BLaER1 treated with 17β-estradiol and CSF1 and Interleukin-3, amounts not matched to agents 10 nM and 100 nM (cell line): ENCODE results near the gene GPR155.
A peak's percentile ranks its signal among the peaks of the same experiment; 100 is the strongest.

Experiments used
- H3K27ac ChIP-seq, 11 experiments: shearing (Covaris generic); formaldehyde crosslinking; 2 replicates each; pipeline ENCODE4 v1.8.1; 2022
- H3K27me3 ChIP-seq, 11 experiments: shearing (Covaris generic); formaldehyde crosslinking; 2 replicates each; pipeline ENCODE4 v1.8.1; 2022
- H3K36me3 ChIP-seq, 11 experiments: shearing (Covaris generic); formaldehyde crosslinking; 2 replicates each; pipeline ENCODE4 v1.8.1; 2022
- H3K4me1 ChIP-seq, 10 experiments: shearing (Covaris generic); formaldehyde crosslinking; 2 replicates each; pipeline ENCODE4 v1.8.1; 2022
- H3K4me2 ChIP-seq, 11 experiments: shearing (Covaris generic); formaldehyde crosslinking; 2 replicates each; pipeline ENCODE4 v1.8.1; 2022
- H3K4me3 ChIP-seq, 10 experiments: shearing (Covaris generic); formaldehyde crosslinking; 2 replicates each; pipeline ENCODE4 v1.8.1; 2022
- H3K9ac ChIP-seq, 11 experiments: shearing (Covaris generic); formaldehyde crosslinking; 2 replicates each; pipeline ENCODE4 v1.8.1; 2022
- H3K9me3 ChIP-seq, 11 experiments: shearing (Covaris generic); formaldehyde crosslinking; replicated peaks in 1 of 11; 2 replicates each; pipeline ENCODE4 v1.8.1; 2022
- H4K20me1 ChIP-seq, 11 experiments: shearing (Covaris generic); formaldehyde crosslinking; 2 replicates each; pipeline ENCODE4 v1.8.1; 2022
- Cebpa-rat ChIP-seq, 11 experiments: shearing (Covaris generic); IDR thresholded peaks; 2 replicates each; pipeline ENCODE4 v1.8.1; 2022

GPR155 gene

DNA sequence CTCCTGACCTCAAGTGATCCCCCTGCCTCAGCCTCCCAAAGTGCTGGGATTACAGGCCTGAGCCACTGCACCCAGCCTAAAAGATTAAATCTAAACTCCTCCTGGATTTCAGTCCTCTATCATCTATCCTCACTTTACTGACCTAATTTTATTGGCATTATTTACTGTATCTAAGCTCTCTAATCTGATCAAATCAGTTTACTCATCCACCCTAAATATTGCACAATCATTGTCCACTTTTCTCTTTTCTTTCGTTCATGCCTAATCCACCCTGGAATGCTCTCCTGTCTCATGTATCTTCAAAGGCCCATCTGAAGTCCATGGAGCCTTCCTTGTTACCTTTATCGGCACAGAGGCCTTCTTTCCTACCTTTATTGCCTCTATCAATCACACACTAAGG, 31.6 kb upstream of the GPR155 start:
- Histone ChIP-seq H3K27ac (no peak overlapping the region), H3K4me2 (no peak overlapping the region), H3K36me3 (no peaks in the 10 kb centered on the region), H4K20me1 (no peaks in the 10 kb centered on the region), H3K4me3 (no peak overlapping the region), H3K4me1 (peaks cover 0 to 21% (median 6%) of the 10 kb centered on the region in 10 experiments; a peak in 11 of 20 replicates), H3K9ac (no peak overlapping the region), H3K9me3 (peaks cover 0 to 27% (median 11%) of the 10 kb centered on the region in 11 experiments; a peak in 18 of 22 replicates), H3K27me3 (no peaks in the 10 kb centered on the region)
- peak in 5 of 11 experiments; percentile 21 to 71 (median 26); a peak in 2 of 22 replicates for TF ChIP-seq Cebpa-rat (IDR thresholded peaks at IDR 0.05)

DNA sequence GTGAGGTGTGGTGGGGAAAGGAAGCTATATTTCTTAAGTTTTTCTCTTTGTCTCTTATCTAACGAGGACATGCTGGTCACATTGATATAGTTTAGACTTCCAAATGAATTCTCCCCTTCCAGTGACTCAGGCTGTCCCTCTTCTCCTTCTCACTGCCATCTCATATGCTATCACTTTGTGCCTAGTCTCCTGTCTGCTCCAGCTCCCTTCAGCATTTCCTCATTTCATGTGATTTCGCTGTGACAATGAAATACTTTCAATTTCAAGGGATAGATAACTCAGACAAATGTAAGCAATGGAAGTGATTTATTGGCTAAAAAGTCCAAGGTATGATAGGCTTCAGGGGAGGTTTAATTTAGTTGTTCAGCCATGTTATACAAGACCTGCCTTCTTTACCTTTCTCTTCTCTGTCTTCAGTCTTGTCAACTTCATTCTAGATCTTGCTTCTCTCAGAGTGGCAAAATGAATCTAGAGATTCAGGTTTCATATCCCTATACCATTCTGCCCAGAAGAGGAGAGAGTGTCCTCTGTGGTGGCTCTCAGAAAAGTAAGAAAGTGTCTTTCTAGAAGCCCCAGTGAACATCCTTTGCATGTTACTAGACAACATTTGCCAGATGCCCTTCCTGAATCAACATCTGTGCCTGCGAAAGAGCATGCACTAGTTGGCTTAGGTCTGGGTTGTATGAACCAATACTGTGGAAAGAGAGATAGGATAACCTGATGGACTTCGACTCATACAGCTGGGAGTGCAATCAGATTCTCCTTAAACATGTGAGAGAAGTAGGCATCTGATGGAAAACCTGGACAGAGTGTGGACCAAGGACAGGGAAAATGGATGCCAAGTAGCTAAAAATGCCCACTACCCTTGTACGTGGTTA, 29.9 kb upstream of the GPR155 start:
- Histone ChIP-seq H3K27me3 (no peaks in the 10 kb centered on the region), H3K4me2 (peak overlapping the region in 2 of 11 experiments; percentile 5 to 53; a peak in 3 of 22 replicates), H3K4me3 (no peak overlapping the region), H3K36me3 (peaks cover 0 to 1% (median 0%) of the 10 kb centered on the region in 11 experiments; a peak in 1 of 22 replicates), H3K4me1 (peaks cover 0 to 9% (median 0%) of the 10 kb centered on the region in 10 experiments; a peak in 3 of 20 replicates), H3K9me3 (peaks cover 15 to 41% (median 28%) of the 10 kb centered on the region in 11 experiments), H3K27ac (no peak overlapping the region; a peak in 1 of 22 replicates), H4K20me1 (no peaks in the 10 kb centered on the region), H3K9ac (no peak overlapping the region)
- TF ChIP-seq Cebpa-rat (IDR thresholded peaks at IDR 0.05), result no peak

DNA sequence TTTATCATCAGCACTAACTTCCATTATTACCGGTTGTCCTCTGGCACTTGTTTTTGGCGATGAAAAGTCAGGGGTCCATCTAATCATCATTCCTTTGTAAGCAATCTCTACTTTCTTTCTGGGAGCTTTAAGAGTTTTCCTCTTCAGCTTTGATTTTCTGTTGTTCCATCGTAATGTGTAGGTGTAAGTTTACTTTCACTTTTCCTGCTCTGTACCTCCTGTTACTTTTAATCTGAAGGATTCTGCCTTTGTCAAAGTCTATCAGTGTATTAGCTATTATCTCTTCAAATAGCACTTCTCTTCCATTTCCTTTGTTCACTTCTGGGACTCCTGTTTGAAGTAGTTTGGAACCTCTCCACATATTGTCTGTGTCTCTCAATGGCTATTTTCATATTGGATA, 25.5 kb upstream of the GPR155 start:
- Histone ChIP-seq H3K4me1 (peaks cover 0 to 9% (median 0%) of the 10 kb centered on the region in 10 experiments; a peak in 3 of 20 replicates), H3K36me3 (peaks cover 0 to 4% (median 0%) of the 10 kb centered on the region in 11 experiments; a peak in 1 of 22 replicates), H4K20me1 (no peaks in the 10 kb centered on the region), H3K4me2 (no peak overlapping the region), H3K9me3 (peaks cover 59 to 85% (median 72%) of the 10 kb centered on the region in 11 experiments), H3K27ac (no peak overlapping the region), H3K4me3 (no peak overlapping the region), H3K9ac (no peak overlapping the region), H3K27me3 (no peaks in the 10 kb centered on the region)
- TF ChIP-seq Cebpa-rat (IDR thresholded peaks at IDR 0.05), result no peak

DNA sequence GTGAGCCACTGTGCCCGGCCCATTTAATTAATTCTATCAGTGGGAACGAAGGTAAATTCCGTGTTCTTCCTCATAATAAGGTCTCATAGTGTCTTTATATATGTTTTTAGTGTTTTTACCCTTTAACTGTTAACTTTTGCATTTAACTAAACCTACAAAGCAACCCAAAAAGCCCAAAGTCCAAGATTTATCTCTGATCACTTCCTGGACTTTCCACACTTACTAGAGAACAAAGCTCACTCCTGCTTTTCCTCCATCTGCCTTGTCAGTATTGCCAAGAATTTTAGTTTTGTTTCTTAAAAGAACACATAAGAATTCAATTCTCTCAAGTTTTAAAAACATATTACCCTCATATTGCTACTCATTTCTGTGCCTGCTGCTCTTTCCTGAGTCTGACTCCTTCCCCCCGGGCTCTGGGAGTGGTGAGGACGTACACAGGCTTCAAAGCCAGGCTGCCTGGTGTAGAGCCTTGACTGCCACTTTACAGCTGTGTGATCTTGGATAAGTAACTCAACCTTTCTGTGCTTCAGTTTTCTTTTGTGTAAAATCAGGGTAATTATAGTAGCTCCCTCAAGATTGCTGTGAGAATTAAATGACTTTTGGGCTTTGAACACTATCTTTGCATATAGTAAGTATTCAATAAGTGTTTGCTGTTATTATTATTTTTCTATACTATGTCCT, 24.9 kb upstream of the GPR155 start:
- H3K36me3 ChIP-seq, result peaks cover 0 to 4% (median 0%) of the 10 kb centered on the region in 11 experiments; a peak in 1 of 22 replicates
- H3K9ac ChIP-seq, result no peak overlapping the region
- no peak for TF ChIP-seq Cebpa-rat (IDR thresholded peaks at IDR 0.05)
- H3K4me1 ChIP-seq, result peaks cover 0 to 7% (median 0%) of the 10 kb centered on the region in 10 experiments; a peak in 3 of 20 replicates
- H4K20me1 ChIP-seq, result no peaks in the 10 kb centered on the region
- no peaks in the 10 kb centered on the region for H3K27me3 ChIP-seq
- H3K4me3 ChIP-seq, result no peak overlapping the region
- H3K9me3 ChIP-seq, result peaks cover 65 to 91% (median 78%) of the 10 kb centered on the region in 11 experiments
- no peak overlapping the region for H3K27ac ChIP-seq
- no peak overlapping the region for H3K4me2 ChIP-seq

DNA sequence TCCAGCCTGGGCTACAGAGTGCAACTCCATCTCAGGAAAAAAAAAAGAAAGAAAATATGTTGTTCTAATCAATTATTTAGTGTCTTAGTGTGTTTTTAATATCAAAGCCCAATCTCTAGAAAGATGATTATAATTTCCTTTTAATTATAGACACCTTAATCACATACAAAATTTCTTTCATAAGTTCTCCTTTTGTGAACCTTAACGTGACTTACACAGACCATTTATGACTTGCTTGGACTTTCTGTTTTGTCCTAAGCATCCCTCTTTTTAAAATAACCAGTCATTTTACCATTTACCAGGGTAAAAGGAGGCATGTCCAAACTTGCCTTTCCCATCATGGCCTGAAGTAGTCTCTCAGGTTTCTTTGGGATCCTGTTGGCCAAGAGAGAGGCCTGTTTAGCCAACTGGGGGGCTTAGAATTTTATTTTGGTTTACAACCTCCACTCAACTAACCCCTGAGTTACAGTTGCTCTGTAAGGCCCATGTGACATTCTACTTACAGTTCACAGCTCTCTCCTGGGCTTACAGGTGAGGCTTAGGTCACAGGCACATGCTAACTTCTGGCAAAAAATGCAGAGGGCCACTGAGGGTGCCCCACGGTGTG, 23.9 kb upstream of the GPR155 start:
- no peak for TF ChIP-seq Cebpa-rat (IDR thresholded peaks at IDR 0.05)
- Histone ChIP-seq H3K27ac (no peak overlapping the region), H3K9ac (no peak overlapping the region), H3K4me3 (peak overlapping the region in 1 of 10 experiments; percentile 18; a peak in 2 of 20 replicates), H3K27me3 (no peaks in the 10 kb centered on the region), H3K4me1 (no peaks in the 10 kb centered on the region), H3K4me2 (no peak overlapping the region), H3K9me3 (peaks cover 67 to 92% (median 78%) of the 10 kb centered on the region in 11 experiments), H4K20me1 (no peaks in the 10 kb centered on the region), H3K36me3 (peaks cover 0 to 4% (median 0%) of the 10 kb centered on the region in 11 experiments; a peak in 1 of 22 replicates)

DNA sequence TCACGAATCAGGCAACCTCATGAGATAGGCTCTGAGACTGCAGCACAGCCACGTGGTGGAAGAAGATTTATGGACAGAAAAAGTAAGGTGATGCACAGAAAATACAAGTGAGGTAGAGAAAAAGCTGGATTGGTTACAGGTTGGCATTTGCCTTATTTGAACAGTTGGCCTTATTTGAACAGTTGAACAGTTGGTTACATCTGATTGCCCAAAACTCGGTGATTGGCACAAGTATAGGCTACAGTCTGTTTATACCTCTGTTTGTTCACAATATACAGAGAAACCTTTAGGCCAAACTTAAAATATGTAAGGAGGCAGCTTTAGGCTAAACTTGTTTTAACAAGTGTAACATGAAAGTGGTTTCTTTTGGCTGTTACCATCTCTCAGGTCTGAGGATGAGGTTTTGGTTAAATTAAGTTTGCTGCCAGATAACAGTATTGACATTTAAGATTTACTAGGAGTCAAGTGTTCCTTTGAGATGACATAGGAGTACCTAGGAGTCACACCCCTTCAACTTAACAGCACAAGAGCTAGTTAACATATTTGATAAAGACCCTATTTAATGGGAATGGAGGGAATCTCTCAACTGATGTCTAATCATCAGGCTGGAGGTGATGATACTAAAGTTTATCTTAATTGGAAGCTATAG, 16.5 kb upstream of the GPR155 start:
- TF ChIP-seq Cebpa-rat (IDR thresholded peaks at IDR 0.05), result no peak
- Histone ChIP-seq H3K9ac (no peak overlapping the region), H3K27ac (no peak overlapping the region), H3K4me2 (no peak overlapping the region), H3K4me3 (no peak overlapping the region), H3K4me1 (peaks cover 0 to 18% (median 0%) of the 10 kb centered on the region in 10 experiments; a peak in 4 of 20 replicates), H4K20me1 (no peaks in the 10 kb centered on the region), H3K9me3 (peaks cover 16 to 45% (median 21%) of the 10 kb centered on the region in 11 experiments), H3K27me3 (no peaks in the 10 kb centered on the region), H3K36me3 (no peaks in the 10 kb centered on the region)

DNA sequence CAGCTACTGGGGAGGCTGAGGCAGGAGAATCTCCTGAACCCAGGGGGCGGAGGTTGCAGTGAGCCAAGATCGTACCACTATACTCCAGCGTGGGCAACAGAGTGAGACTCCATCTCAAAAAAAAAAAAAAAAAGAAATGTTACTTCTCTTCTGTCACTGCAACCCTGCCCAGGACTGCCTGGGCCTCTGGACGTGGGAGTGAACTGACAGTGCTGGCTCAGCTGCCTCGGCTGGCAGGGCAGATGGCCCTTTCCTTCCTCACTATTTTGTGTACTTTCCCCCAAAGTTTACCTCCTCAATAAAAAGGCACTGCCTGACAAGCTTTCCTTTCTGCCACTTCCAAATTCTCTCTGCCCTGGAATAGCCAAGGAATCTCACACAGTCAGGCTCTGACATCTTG, 12.5 kb upstream of the GPR155 start:
- Histone ChIP-seq H3K36me3 (no peaks in the 10 kb centered on the region), H3K4me1 (peaks cover 0 to 30% (median 3%) of the 10 kb centered on the region in 10 experiments; a peak in 12 of 20 replicates), H3K27ac (peak overlapping the region in 1 of 11 experiments; percentile 18; a peak in 1 of 22 replicates), H3K4me2 (peak overlapping the region in 2 of 11 experiments; percentile 48 to 51; a peak in 4 of 22 replicates), H3K9ac (no peak overlapping the region), H3K27me3 (no peaks in the 10 kb centered on the region), H3K4me3 (no peak overlapping the region), H3K9me3 (peaks cover 0 to 23% (median 5%) of the 10 kb centered on the region in 11 experiments; a peak in 6 of 22 replicates), H4K20me1 (no peaks in the 10 kb centered on the region)
- TF ChIP-seq Cebpa-rat (IDR thresholded peaks at IDR 0.05), result no peak

DNA sequence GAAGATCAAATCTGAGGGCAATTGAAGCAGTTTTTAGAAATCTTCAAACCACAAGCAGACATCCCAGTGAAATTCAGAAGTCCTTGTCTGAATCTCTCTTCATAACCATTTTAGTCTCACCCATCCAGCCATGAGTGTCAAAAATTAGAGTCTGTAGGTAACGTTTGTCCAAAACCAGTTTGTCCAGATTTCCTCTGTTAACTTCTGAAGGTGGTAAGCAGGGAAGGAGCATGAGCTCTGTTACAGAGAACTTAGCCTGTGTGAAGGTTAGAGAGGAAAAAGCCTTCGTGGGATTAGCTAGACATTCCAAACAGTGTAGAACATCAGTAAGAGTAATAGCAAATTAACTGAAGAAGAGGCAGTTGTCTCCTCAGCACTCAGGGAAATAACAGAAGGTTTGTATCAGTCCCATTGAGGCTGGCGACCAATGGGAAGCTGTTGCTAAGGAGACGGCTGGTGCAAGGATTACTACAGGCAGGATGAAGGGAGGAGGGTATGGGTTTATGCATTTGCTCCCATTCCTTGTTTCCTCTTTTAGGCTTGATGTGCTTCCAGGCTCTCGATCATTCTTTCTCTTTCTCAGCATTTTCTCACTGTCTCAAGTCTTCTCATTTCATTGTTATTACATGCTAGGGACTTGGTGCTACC, 8.7 kb upstream of the GPR155 start:
- no peak for TF ChIP-seq Cebpa-rat (IDR thresholded peaks at IDR 0.05)
- Histone ChIP-seq H3K4me3 (no peak overlapping the region), H3K9ac (no peak overlapping the region), H3K36me3 (no peaks in the 10 kb centered on the region), H3K4me1 (peaks cover 20 to 60% (median 32%) of the 10 kb centered on the region in 10 experiments), H3K4me2 (peak overlapping the region in 2 of 11 experiments; percentile 19 to 50; a peak in 4 of 22 replicates), H3K27me3 (no peaks in the 10 kb centered on the region), H3K9me3 (peaks cover 0 to 10% (median 0%) of the 10 kb centered on the region in 11 experiments; a peak in 6 of 22 replicates), H4K20me1 (no peaks in the 10 kb centered on the region), H3K27ac (no peak overlapping the region)
